Measurements from ENCODE around the gene CA10.

The CA10 gene

GRCh38 chr17:52145476-52145875, 13.0 kb downstream of the CA10 start:
- no peak for DNase-seq

GRCh38 chr17:52143542-52143941, 15.0 kb downstream of the CA10 start:
- no peak for DNase-seq

GRCh38 chr17:52140601-52141000, 17.9 kb downstream of the CA10 start:
- no peak for DNase-seq

GRCh38 chr17:52138752-52139151, 19.8 kb downstream of the CA10 start:
- DNase-seq, result no peak

- DNase-seq, result no peak
Measured at GRCh38 chr17:52138350-52138749, 20.2 kb downstream of the CA10 start.

GRCh38 chr17:52136166-52136565, 22.3 kb downstream of the CA10 start:
- no peak for DNase-seq

- no peak for DNase-seq
Measured at GRCh38 chr17:52134641-52135040, 23.9 kb downstream of the CA10 start.

GRCh38 chr17:52128721-52129120, 29.8 kb downstream of the CA10 start:
- no peak for DNase-seq

GRCh38 chr17:52124993-52125392, 33.5 kb downstream of the CA10 start:
- DNase-seq, result no peak

- no peak for DNase-seq
Measured at GRCh38 chr17:52124561-52124960, 34.0 kb downstream of the CA10 start.

GRCh38 chr17:52120465-52120864, 38.0 kb downstream of the CA10 start:
- no peak for DNase-seq

GRCh38 chr17:52110923-52111581, 47.5 kb downstream of the CA10 start:
- DNase-seq, result no peak

- DNase-seq, result no peak
Measured at GRCh38 chr17:52106638-52107261, 51.8 kb downstream of the CA10 start.

GRCh38 chr17:52106072-52106471, 52.4 kb downstream of the CA10 start:
- no peak for DNase-seq

GRCh38 chr17:52105591-52105990, 52.9 kb downstream of the CA10 start:
- no peak for DNase-seq

GRCh38 chr17:52096056-52096455, 62.5 kb downstream of the CA10 start:
- no peak for DNase-seq

GRCh38 chr17:52084176-52084575, 74.3 kb downstream of the CA10 start:
- DNase-seq, result no peak

- no peak for DNase-seq
Measured at GRCh38 chr17:52079496-52079895, 79.0 kb downstream of the CA10 start.

GRCh38 chr17:52071712-52072111, 86.8 kb downstream of the CA10 start:
- no peak for DNase-seq

GRCh38 chr17:52064791-52065211, 93.7 kb downstream of the CA10 start:
- no peak for DNase-seq

- no peak for DNase-seq
Measured at GRCh38 chr17:52049496-52049895, 109.0 kb downstream of the CA10 start.

GRCh38 chr17:52049051-52049450, 109.5 kb downstream of the CA10 start:
- DNase-seq, result no peak

- DNase-seq, result no peak
Measured at GRCh38 chr17:52048137-52048898, 110.2 kb downstream of the CA10 start.

GRCh38 chr17:52047086-52047485, 111.4 kb downstream of the CA10 start:
- no peak for DNase-seq
